Activated naive CD4-positive, alpha-beta T cell treated with anti-CD3 and anti-CD28 coated beads, Interleukin-2, amount 50 U/mL, for 24 hours (primary cell): ENCODE measurements around the gene SIGLEC12.
A peak's percentile ranks its signal among the peaks of the same experiment; 100 is the strongest.
"Not testable (repeated sequence)": the region's sequence is repeated elsewhere in the genome, so short reads cannot be mapped to it uniquely, and the experiment has no call there.

Source experiments
- H3K27ac Mint-ChIP-seq: one replicate; pipeline ENCODE4 v1.8.0; 2021; ENCODE audit warnings: mild to moderate bottlenecking, mixed read lengths
- H3K27me3 Mint-ChIP-seq: one replicate; pipeline ENCODE4 v1.8.0; 2021; ENCODE audit warnings: mixed read lengths
- H3K36me3 Mint-ChIP-seq: one replicate; pipeline ENCODE4 v1.8.0; 2021; ENCODE audit warnings: mixed read lengths
- H3K4me1 Mint-ChIP-seq: one replicate; pipeline ENCODE4 v1.8.0; 2021; ENCODE audit warnings: mixed read lengths
- H3K4me3 Mint-ChIP-seq: one replicate; pipeline ENCODE4 v1.8.0; 2021; ENCODE audit warnings: mild to moderate bottlenecking, mixed read lengths
- H3K9me3 Mint-ChIP-seq: one replicate; pipeline ENCODE4 v1.8.0; 2021; ENCODE audit warnings: mixed read lengths

The SIGLEC12 gene

DNA sequence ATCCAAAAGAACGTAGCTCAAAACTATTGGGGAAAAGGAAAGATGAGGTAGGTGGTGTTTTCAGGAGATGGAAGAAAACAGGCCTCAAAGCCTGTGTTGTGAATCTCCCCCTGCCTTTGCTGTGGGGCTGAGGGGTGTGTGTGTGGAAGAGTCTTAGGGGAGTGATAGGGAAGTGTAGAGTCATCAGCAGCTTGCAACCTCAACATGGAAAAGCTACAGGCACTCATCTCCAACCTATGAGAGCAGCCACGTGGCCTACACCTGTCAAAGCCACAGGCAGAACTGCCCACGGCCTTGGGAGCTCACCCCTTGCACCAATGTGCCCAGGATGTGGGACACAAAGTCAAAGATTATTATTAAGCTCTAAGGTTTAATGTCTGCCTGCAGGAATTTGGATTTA is 4.3 kb upstream of the SIGLEC12 start:
- H3K4me3 Mint-ChIP-seq, result no peak overlapping the region
- peaks cover 8% of the 10 kb centered on the region for H3K4me1 Mint-ChIP-seq
- H3K9me3 Mint-ChIP-seq, result peaks cover 7% of the 10 kb centered on the region
- no peak overlapping the region for H3K27ac Mint-ChIP-seq
- H3K36me3 Mint-ChIP-seq, result peaks cover 2% of the 10 kb centered on the region
- peaks cover 2% of the 10 kb centered on the region for H3K27me3 Mint-ChIP-seq

GRCh38 chr19:51503896-51504295 is 2.3 kb upstream of the SIGLEC12 start:
- no peaks in the 10 kb centered on the region for H3K27me3 Mint-ChIP-seq
- H3K36me3 Mint-ChIP-seq, result peaks cover 2% of the 10 kb centered on the region

DNA sequence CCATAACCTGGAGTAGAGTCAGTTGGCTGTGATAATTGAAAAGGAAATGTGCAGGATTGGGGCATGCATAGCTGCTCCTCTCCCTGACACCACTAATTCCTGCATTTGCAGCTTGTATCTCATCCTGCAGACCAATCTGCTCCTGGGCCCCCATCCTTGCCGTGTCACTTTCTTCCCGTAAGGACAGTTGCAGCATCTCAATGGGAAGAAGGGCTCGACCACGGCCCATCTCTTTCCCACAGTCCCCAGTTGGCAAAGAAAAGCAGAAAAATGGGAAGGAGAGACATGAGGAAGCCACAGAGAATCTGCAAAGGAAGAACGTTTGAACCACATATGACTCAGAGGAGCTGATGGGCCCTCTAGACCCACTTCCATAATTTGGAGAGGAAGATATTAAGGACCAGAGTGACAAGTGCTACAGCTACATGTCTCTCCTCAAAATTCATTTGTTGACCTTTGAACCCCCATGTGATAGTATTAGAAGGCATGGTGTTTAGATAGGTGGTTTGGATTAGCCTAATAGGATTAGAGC is 1.8 kb upstream of the SIGLEC12 start:
- no peak overlapping the region for H3K4me3 Mint-ChIP-seq
- peaks cover 7% of the 10 kb centered on the region for H3K9me3 Mint-ChIP-seq
- H3K36me3 Mint-ChIP-seq, result peaks cover 2% of the 10 kb centered on the region
- H3K27me3 Mint-ChIP-seq, result no peaks in the 10 kb centered on the region
- peaks cover 8% of the 10 kb centered on the region for H3K4me1 Mint-ChIP-seq
- no peak overlapping the region for H3K27ac Mint-ChIP-seq

More at GRCh38 chr19:51503896-51504295, 2.3 kb upstream of the SIGLEC12 start:
- Mint-ChIP-seq H3K4me3 (no peak overlapping the region), H3K27ac (peak overlapping the region; percentile 64), H3K9me3 (peaks cover 7% of the 10 kb centered on the region), H3K4me1 (peaks cover 8% of the 10 kb centered on the region)

GRCh38 chr19:51500931-51501330 is 669 bp downstream of the SIGLEC12 start:
- H3K36me3 Mint-ChIP-seq, H3K9me3 Mint-ChIP-seq, H3K27me3 Mint-ChIP-seq, H3K4me3 Mint-ChIP-seq, H3K4me1 Mint-ChIP-seq: not testable (repeated sequence)
- peak overlapping the region; percentile 10 for H3K27ac Mint-ChIP-seq

GRCh38 chr19:51497666-51498065 is 3.9 kb downstream of the SIGLEC12 start:
- H3K36me3 Mint-ChIP-seq, result no peaks in the 10 kb centered on the region
- H3K27ac Mint-ChIP-seq, result no peak overlapping the region
- no peak overlapping the region for H3K4me3 Mint-ChIP-seq
- H3K4me1 Mint-ChIP-seq, result peaks cover 12% of the 10 kb centered on the region
- H3K27me3 Mint-ChIP-seq, result no peaks in the 10 kb centered on the region
- H3K9me3 Mint-ChIP-seq, result no peaks in the 10 kb centered on the region

DNA sequence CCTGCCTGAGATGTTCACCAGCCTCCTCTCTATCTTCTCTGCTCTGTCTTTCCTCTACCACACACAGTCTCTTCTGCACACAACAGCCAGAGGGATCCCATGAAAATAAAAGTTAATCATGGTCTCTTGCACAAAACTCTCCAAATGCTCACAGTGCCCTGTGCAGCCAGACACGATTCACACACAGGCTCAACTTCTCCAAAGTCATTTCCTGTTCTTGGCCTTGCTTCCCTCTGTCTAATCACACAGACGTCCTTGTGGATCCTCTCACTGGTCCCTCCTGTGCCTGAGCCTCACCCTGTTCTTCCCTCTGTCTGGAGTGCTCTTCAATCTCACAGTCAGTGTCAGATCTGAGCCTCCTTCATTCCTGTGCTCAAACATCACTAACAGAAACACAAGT is 7.8 kb downstream of the SIGLEC12 start:
- H3K4me3 Mint-ChIP-seq, result no peak overlapping the region
- no peaks in the 10 kb centered on the region for H3K27me3 Mint-ChIP-seq
- H3K36me3 Mint-ChIP-seq, result no peaks in the 10 kb centered on the region
- no peak overlapping the region for H3K27ac Mint-ChIP-seq
- H3K4me1 Mint-ChIP-seq, result peaks cover 10% of the 10 kb centered on the region
- H3K9me3 Mint-ChIP-seq, result no peaks in the 10 kb centered on the region

- Mint-ChIP-seq H3K4me1 (peaks cover 19% of the 10 kb centered on the region), H3K9me3 (no peaks in the 10 kb centered on the region), H3K4me3 (no peak overlapping the region), H3K27me3 (no peaks in the 10 kb centered on the region), H3K27ac (no peak overlapping the region), H3K36me3 (no peaks in the 10 kb centered on the region)
These were observed 10.0 kb downstream of the SIGLEC12 start for GRCh38 chr19:51491586-51491985.

GRCh38 chr19:51490676-51491075 is 10.9 kb downstream of the SIGLEC12 start:
- no peaks in the 10 kb centered on the region for H3K27me3 Mint-ChIP-seq
- H3K4me1 Mint-ChIP-seq, result peaks cover 19% of the 10 kb centered on the region

GRCh38 chr19:51489113-51489512 is 12.5 kb downstream of the SIGLEC12 start:
- H3K36me3 Mint-ChIP-seq, result no peaks in the 10 kb centered on the region
- H3K9me3 Mint-ChIP-seq, result no peaks in the 10 kb centered on the region
- peaks cover 19% of the 10 kb centered on the region for H3K4me1 Mint-ChIP-seq
- H3K27me3 Mint-ChIP-seq, result no peaks in the 10 kb centered on the region
- H3K27ac Mint-ChIP-seq, result peak overlapping the region; percentile 81
- no peak overlapping the region for H3K4me3 Mint-ChIP-seq

More at GRCh38 chr19:51490676-51491075, 10.9 kb downstream of the SIGLEC12 start:
- Mint-ChIP-seq H3K36me3 (no peaks in the 10 kb centered on the region), H3K9me3 (no peaks in the 10 kb centered on the region), H3K27ac (no peak overlapping the region), H3K4me3 (no peak overlapping the region)

- no peak overlapping the region for H3K27ac Mint-ChIP-seq
- H3K9me3 Mint-ChIP-seq, result no peaks in the 10 kb centered on the region
- no peak overlapping the region for H3K4me3 Mint-ChIP-seq
- no peaks in the 10 kb centered on the region for H3K36me3 Mint-ChIP-seq
- no peaks in the 10 kb centered on the region for H3K27me3 Mint-ChIP-seq
- H3K4me1 Mint-ChIP-seq, result peaks cover 17% of the 10 kb centered on the region
These were observed 13.1 kb downstream of the SIGLEC12 start for GRCh38 chr19:51488491-51488890.

GRCh38 chr19:51485960-51486660 is 15.5 kb downstream of the SIGLEC12 start:
- Mint-ChIP-seq H3K9me3 (no peaks in the 10 kb centered on the region), H3K36me3 (no peaks in the 10 kb centered on the region), H3K4me3 (no peak overlapping the region), H3K4me1 (peaks cover 15% of the 10 kb centered on the region), H3K27ac (peak overlapping the region; percentile 3), H3K27me3 (no peaks in the 10 kb centered on the region)

- no peak overlapping the region for H3K4me3 Mint-ChIP-seq
- H3K36me3 Mint-ChIP-seq, result no peaks in the 10 kb centered on the region
- peaks cover 19% of the 10 kb centered on the region for H3K4me1 Mint-ChIP-seq
- no peaks in the 10 kb centered on the region for H3K9me3 Mint-ChIP-seq
- no peak overlapping the region for H3K27ac Mint-ChIP-seq
- no peaks in the 10 kb centered on the region for H3K27me3 Mint-ChIP-seq
These were observed 21.0 kb downstream of the SIGLEC12 start for GRCh38 chr19:51480590-51480989.

DNA sequence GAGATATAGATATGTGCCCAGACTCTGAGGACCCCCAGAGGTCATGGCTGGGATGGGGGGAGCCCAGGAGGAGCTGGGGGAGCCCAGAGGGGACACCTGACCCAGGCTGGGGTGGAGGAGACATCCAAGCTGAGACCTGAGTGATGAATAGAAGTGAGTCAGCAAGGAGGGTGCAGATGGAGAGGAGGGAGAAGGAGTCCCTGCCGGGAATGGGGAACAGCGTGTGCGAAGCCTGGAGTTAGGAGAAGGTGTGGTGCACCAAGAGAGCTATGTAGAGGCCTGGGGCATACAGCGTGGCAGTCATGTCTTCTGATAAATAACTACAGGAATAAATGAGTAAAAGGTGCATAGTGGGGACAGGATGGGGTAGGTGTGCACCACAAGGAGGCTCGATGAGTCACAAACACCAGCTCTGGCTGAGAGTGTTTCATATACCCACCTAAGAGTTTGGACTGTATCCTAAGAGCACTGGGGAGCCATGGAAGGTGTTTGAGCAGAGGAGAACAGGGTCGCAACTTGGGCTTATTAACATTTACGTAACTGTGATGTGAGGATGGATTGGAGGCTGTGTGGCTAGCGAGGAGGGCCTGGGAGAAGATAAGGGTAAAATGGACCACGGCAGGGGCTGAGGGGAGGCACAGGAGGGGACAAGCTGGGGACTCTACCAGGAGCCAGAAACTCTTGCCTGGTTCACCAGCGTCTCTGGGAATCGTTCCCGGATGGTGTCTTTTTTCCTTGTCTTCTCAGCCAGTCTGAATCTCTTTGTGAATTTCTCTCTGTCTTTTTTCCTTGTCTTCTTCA is 21.9 kb downstream of the SIGLEC12 start:
- Mint-ChIP-seq H3K27me3 (no peaks in the 10 kb centered on the region), H3K4me1 (peaks cover 19% of the 10 kb centered on the region), H3K27ac (peak overlapping the region; percentile 24)

GRCh38 chr19:51478381-51479234 is 23.0 kb downstream of the SIGLEC12 start, which contains the start of gene CEACAM18:
Gene CEACAM18, plus strand, starts transcription at chr19:51478539.
- Mint-ChIP-seq H3K27me3 (no peaks in the 10 kb centered on the region), H3K9me3 (no peaks in the 10 kb centered on the region), H3K27ac (peak within 1 kb of the TSS; percentile 10), H3K4me1 (peaks cover 19% of the 10 kb centered on the region), H3K36me3 (no peaks in the 10 kb centered on the region), H3K4me3 (no peak within 1 kb of the TSS)

More for the DNA sequence above, 21.9 kb downstream of the SIGLEC12 start:
- Mint-ChIP-seq H3K36me3 (no peaks in the 10 kb centered on the region), H3K4me3 (peak overlapping the region; percentile 68), H3K9me3 (no peaks in the 10 kb centered on the region)

GRCh38 chr19:51477344-51477743 is 24.3 kb downstream of the SIGLEC12 start:
- Mint-ChIP-seq H3K9me3 (no peaks in the 10 kb centered on the region), H3K4me3 (no peak overlapping the region), H3K27me3 (peaks cover 2% of the 10 kb centered on the region), H3K27ac (no peak overlapping the region), H3K36me3 (no peaks in the 10 kb centered on the region), H3K4me1 (peaks cover 26% of the 10 kb centered on the region)
